Lower leg skin (tissue), 3 donors: ENCODE measurements around the gene NSUN6.

Experiments
- CTCF ChIP-seq, 3 donors: fragments of 450-650 bp; IDR thresholded peaks; one replicate each; pipeline ENCODE4 v1.5.1; 2016; ENCODE audit warnings: antibody characterized with exemption in 3 of 3, mild to moderate bottlenecking in 3 of 3, moderate library complexity in 2 of 3
- POLR2A ChIP-seq, 2 donors: fragments of 450-650 bp; IDR thresholded peaks; one replicate each; pipeline ENCODE4 v1.6.1; 2016 to 2017; ENCODE audit warnings: antibody characterized with exemption in 2 of 2, mild to moderate bottlenecking in 1 of 2, moderate library complexity in 1 of 2

GRCh38 chr10:18551473-18551872, 99.9 kb downstream of the NSUN6 start:
- TF ChIP-seq CTCF (IDR thresholded peaks at IDR 0.05) (no peak), POLR2A (IDR thresholded peaks at IDR 0.05) (no peak)
